Measurements from ENCODE around the gene ENG. TPM values are rescaled to one million over a fixed set of nuclear protein-coding genes. Genes with fewer than 3 reads are reported as not detected.

The ENG gene
- total RNA-seq, 1 donor from 2014 or later, result 130 TPM

- TF ChIP-seq POLR2A (IDR thresholded peaks at IDR 0.05) (no peak), POLR2AphosphoS5 (IDR thresholded peaks at IDR 0.05; ENCODE audit: insufficient read depth in 1 of 2, low read depth in 1 of 2) (no peak)
- TF ChIP-seq, protein P1, sequence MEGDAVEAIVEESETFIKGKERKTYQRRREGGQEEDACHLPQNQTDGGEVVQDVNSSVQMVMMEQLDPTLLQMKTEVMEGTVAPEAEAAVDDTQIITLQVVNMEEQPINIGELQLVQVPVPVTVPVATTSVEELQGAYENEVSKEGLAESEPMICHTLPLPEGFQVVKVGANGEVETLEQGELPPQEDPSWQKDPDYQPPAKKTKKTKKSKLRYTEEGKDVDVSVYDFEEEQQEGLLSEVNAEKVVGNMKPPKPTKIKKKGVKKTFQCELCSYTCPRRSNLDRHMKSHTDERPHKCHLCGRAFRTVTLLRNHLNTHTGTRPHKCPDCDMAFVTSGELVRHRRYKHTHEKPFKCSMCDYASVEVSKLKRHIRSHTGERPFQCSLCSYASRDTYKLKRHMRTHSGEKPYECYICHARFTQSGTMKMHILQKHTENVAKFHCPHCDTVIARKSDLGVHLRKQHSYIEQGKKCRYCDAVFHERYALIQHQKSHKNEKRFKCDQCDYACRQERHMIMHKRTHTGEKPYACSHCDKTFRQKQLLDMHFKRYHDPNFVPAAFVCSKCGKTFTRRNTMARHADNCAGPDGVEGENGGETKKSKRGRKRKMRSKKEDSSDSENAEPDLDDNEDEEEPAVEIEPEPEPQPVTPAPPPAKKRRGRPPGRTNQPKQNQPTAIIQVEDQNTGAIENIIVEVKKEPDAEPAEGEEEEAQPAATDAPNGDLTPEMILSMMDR (IDR thresholded peaks at IDR 0.05), result no peak
- intact Hi-C loops (cut with DNase I), result no loop called here
Observed at GRCh38 chr9:127773981-127774380, 80.5 kb downstream of the ENG start.

GRCh38 chr9:127773272-127773671, 81.2 kb downstream of the ENG start:
- no peak for DNase-seq (ENCODE audit: extremely low spot score in 2 of 2)
- TF ChIP-seq, protein P1 (IDR thresholded peaks at IDR 0.05), result no peak
- TF ChIP-seq POLR2AphosphoS5 (IDR thresholded peaks at IDR 0.05; ENCODE audit: insufficient read depth in 1 of 2, low read depth in 1 of 2), result no peak
- TF ChIP-seq POLR2A (IDR thresholded peaks at IDR 0.05), result no peak
- peaks cover 14% of the 10 kb centered on the region for H3K4me1 ChIP-seq
- no peaks in the 10 kb centered on the region for H3K27me3 ChIP-seq
- H3K9me3 ChIP-seq, result no peaks in the 10 kb centered on the region
- H3K36me3 ChIP-seq, result no peaks in the 10 kb centered on the region
- no peak overlapping the region for H3K27ac ChIP-seq
- H3K4me3 ChIP-seq, result no peak overlapping the region
- intact Hi-C loops (cut with DNase I), result no loop called here

More at GRCh38 chr9:127773981-127774380, 80.5 kb downstream of the ENG start:
- no peak overlapping the region for H3K4me3 ChIP-seq
- H3K27ac ChIP-seq, result no peak overlapping the region
- H3K9me3 ChIP-seq, result no peaks in the 10 kb centered on the region
- no peak for DNase-seq (ENCODE audit: extremely low spot score in 2 of 2)
- no peaks in the 10 kb centered on the region for H3K27me3 ChIP-seq
- no peaks in the 10 kb centered on the region for H3K36me3 ChIP-seq
- H3K4me1 ChIP-seq, result peaks cover 13% of the 10 kb centered on the region

DNA sequence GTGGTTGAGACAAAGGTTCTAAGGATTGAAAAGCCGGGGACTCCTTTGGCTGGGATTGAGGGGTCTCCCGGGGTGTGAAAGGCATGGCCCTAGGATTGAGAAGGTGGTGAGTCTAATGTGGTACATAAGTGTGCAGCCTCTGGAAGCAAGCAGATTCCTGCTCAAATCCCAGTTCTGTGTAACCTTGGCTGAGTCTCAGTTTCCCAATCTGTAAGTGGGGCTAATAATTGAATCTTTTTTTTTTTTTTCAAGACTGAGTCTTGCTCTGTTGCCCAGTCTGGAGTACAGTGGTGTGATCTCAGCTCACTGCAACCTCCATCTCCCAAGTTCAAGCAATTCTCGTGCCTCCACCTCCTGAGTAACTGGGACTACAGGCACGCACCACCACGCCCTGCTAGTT, 81.9 kb downstream of the ENG start:
- Histone ChIP-seq H3K9me3 (no peaks in the 10 kb centered on the region), H3K4me1 (peaks cover 20% of the 10 kb centered on the region), H3K36me3 (no peaks in the 10 kb centered on the region), H3K27me3 (no peaks in the 10 kb centered on the region), H3K4me3 (no peak overlapping the region), H3K27ac (no peak overlapping the region)
- intact Hi-C loops (cut with DNase I), result no loop called here
- TF ChIP-seq POLR2A (IDR thresholded peaks at IDR 0.05) (no peak), POLR2AphosphoS5 (IDR thresholded peaks at IDR 0.05; ENCODE audit: insufficient read depth in 1 of 2, low read depth in 1 of 2) (no peak)
- TF ChIP-seq, protein P1 (IDR thresholded peaks at IDR 0.05), result no peak
- DNase-seq (ENCODE audit: extremely low spot score in 2 of 2), result no peak

GRCh38 chr9:127771570-127772189, 82.8 kb downstream of the ENG start:
- Histone ChIP-seq H3K4me3 (peak overlapping the region; percentile 46 to 59), H3K27me3 (no peaks in the 10 kb centered on the region), H3K9me3 (no peaks in the 10 kb centered on the region), H3K27ac (no peak overlapping the region), H3K36me3 (no peaks in the 10 kb centered on the region), H3K4me1 (peaks cover 29% of the 10 kb centered on the region)
- intact Hi-C loops (cut with DNase I), result no loop called here
- peak in 1 of 2 donors; percentile 0 for TF ChIP-seq POLR2AphosphoS5 (IDR thresholded peaks at IDR 0.05; ENCODE audit: insufficient read depth in 1 of 2, low read depth in 1 of 2)
- TF ChIP-seq POLR2A (IDR thresholded peaks at IDR 0.05), result no peak
- DNase-seq (ENCODE audit: extremely low spot score in 2 of 2), result no peak

DNA sequence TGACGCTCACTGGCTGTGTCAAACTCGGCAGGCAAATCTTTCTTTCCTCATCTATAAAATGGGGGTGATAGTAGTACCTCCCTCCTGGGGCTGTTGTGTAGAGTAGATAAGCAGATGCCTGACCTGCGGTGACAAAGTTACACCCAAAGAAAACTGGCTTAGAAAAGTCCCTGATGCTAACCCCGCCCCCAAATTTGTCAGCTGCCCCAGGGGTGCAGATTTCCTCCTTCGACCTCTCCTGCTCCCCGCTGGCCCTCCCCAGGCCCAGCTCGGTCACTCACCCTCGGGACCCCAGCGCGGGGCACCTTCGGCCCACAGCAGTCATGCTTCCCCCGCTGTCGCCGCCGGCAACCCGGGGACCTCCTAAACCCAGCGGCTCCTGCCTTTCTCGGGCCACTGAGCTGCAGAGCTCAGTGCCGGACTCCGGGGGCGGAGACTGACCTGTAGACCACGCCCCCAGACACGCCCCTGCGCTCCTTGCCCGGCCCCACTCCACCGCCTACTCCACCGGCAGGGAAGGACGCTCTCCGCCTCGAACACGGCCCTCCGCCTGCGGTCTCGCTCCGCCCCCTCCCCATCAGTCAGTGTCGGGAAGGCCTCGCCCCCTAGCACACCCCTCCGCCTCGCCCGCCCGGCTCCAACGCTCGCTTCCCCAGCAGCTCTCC, 83.4 kb downstream of the ENG start:
- Histone ChIP-seq H3K4me3 (peak overlapping the region; percentile 46 to 59), H3K9me3 (no peaks in the 10 kb centered on the region), H3K36me3 (no peaks in the 10 kb centered on the region), H3K27me3 (no peaks in the 10 kb centered on the region), H3K4me1 (peaks cover 29% of the 10 kb centered on the region), H3K27ac (peak overlapping the region; percentile 50)
- TF ChIP-seq POLR2A (IDR thresholded peaks at IDR 0.05) (peak in 1 of 2 donors; percentile 46), POLR2AphosphoS5 (IDR thresholded peaks at IDR 0.05; ENCODE audit: insufficient read depth in 1 of 2, low read depth in 1 of 2) (peak; percentile 85 to 88)
- TF ChIP-seq, protein P1 (IDR thresholded peaks at IDR 0.05), result peak in 1 of 3 experiments; percentile 17
- DNase-seq (ENCODE audit: extremely low spot score in 2 of 2), result peak in 1 of 2 donors; percentile 98
- intact Hi-C loops (cut with DNase I), result no loop called here
